ENCODE data around the gene QRICH1.

DNA sequence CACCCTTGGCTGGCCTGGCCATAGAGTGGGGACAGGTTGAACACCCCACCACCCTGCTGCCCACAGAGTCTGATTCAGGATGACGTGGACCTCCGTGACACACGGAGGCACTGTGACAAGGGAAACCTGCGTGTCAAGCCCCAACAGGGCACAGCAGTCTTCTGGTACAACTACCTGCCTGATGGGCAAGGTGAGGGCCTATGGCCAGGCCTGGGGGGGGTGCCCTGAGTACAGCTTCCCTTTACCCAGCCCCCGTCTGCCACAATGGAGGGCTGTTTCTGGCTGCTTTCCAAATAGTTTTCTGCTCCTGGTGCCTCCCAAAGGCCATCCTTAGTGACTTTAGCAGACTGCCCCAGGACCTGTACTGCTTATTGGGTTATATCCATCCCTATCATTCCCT, 87.9 kb downstream of the QRICH1 start:
- TF ChIP-seq POLR2AphosphoS5 (IDR thresholded peaks at IDR 0.05), result no peak
- TF ChIP-seq, protein P1, sequence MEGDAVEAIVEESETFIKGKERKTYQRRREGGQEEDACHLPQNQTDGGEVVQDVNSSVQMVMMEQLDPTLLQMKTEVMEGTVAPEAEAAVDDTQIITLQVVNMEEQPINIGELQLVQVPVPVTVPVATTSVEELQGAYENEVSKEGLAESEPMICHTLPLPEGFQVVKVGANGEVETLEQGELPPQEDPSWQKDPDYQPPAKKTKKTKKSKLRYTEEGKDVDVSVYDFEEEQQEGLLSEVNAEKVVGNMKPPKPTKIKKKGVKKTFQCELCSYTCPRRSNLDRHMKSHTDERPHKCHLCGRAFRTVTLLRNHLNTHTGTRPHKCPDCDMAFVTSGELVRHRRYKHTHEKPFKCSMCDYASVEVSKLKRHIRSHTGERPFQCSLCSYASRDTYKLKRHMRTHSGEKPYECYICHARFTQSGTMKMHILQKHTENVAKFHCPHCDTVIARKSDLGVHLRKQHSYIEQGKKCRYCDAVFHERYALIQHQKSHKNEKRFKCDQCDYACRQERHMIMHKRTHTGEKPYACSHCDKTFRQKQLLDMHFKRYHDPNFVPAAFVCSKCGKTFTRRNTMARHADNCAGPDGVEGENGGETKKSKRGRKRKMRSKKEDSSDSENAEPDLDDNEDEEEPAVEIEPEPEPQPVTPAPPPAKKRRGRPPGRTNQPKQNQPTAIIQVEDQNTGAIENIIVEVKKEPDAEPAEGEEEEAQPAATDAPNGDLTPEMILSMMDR (IDR thresholded peaks at IDR 0.05 in 8 of 11, conservative IDR thresholded peaks at IDR 0.05 in 3 of 11), result no peak
- TF ChIP-seq POLR2A (IDR thresholded peaks at IDR 0.05), result no peak
